Kidney epithelial cell (primary cell): Measurements from ENCODE around the gene MACROD2. TPM values are rescaled to one million over a fixed set of nuclear protein-coding genes. Genes with fewer than 3 reads are reported as not detected.

Source experiments
- DNase-seq: peaks from one replicate; pipeline ENCODE4 v3.0.0-alpha.2; 2010; ENCODE audit warnings: low read depth
- H3K27me3 ChIP-seq: 2 replicates; pipeline ENCODE4 v1.6.0; 2011; ENCODE audit warnings: low read length; ENCODE audit not compliant: control insufficient read depth, insufficient read depth
- H3K36me3 ChIP-seq: 2 replicates; pipeline ENCODE4 v1.5.1; 2011; ENCODE audit warnings: low read length; ENCODE audit not compliant: control insufficient read depth, insufficient read depth
- H3K4me3 ChIP-seq: 2 replicates; pipeline ENCODE4 v1.5.1; 2011; ENCODE audit warnings: low read depth, mild to moderate bottlenecking, control low read depth, low read length
- total RNA-seq: library from RNA; depleted of rRNA; stranded (reverse); fragments of >200 nt; gene quantifications from 2 replicates; pipeline ENCODE4 v1.2.3, GENCODE V29; 2015
- TF ChIP-seq, protein P1 (sequence below): IDR thresholded peaks from 2 replicates; pipeline ENCODE4 v1.5.1; 2011; ENCODE audit warnings: mild to moderate bottlenecking, moderate library complexity, low read length, control low read depth, inconsistent platforms; ENCODE audit not compliant: insufficient read depth, poor library complexity, severe bottlenecking

MACROD2 gene
- total RNA-seq, 1 donor from 2014 or later: 0.79 TPM

DNA sequence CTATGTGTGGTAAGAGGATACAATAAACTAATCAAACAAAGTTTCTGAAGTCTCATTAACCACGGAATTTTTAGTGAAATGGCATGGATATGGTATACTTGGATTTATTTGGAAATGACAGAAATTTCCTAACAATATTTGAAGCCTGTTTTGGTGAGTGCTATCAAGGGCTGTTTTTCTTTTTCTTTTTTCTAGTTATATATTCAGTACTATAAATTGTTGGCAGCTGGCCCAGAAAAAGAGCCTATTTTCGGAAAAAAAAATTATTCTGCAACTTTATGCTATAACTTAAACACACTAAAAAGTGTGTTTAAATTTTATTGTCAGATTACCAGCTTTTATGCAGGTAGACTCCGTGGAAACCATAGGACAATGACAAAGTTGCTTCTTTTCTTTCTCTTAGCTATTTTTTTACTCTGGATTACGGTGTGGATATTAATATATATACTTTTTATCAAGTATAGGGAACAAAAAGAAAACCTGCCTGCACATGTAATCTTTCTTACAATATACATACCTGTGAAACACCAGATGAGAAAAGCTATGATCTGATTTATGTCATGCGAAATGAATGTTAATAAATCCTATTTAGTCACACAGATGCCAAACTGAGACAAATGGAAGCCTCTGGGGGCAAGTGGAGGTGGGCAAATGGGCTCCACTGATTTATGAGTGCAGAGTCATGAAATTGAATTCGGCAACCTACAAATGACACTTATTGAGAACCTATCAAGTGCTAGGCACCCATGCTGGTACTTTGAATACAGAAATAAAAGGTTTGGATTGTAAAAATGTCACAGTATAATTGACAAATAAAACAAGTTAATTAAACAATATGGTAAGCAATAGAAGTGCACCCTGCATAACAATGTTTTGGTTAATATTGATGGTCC lies 1261.6 kb downstream of the MACROD2 start:
- no peak overlapping the region for H3K4me3 ChIP-seq
- H3K36me3 ChIP-seq: no peaks in the 10 kb centered on the region
- TF ChIP-seq, protein P1, sequence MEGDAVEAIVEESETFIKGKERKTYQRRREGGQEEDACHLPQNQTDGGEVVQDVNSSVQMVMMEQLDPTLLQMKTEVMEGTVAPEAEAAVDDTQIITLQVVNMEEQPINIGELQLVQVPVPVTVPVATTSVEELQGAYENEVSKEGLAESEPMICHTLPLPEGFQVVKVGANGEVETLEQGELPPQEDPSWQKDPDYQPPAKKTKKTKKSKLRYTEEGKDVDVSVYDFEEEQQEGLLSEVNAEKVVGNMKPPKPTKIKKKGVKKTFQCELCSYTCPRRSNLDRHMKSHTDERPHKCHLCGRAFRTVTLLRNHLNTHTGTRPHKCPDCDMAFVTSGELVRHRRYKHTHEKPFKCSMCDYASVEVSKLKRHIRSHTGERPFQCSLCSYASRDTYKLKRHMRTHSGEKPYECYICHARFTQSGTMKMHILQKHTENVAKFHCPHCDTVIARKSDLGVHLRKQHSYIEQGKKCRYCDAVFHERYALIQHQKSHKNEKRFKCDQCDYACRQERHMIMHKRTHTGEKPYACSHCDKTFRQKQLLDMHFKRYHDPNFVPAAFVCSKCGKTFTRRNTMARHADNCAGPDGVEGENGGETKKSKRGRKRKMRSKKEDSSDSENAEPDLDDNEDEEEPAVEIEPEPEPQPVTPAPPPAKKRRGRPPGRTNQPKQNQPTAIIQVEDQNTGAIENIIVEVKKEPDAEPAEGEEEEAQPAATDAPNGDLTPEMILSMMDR: no peak
- DNase-seq: no peak
- H3K27me3 ChIP-seq: no peaks in the 10 kb centered on the region

GRCh38 chr20:15257569-15257870 lies 1262.2 kb downstream of the MACROD2 start:
- no peak for DNase-seq
- H3K27me3 ChIP-seq: no peaks in the 10 kb centered on the region
- H3K4me3 ChIP-seq: no peak overlapping the region
- H3K36me3 ChIP-seq: no peaks in the 10 kb centered on the region
- TF ChIP-seq, protein P1: no peak

GRCh38 chr20:15265581-15266309 lies 1270.4 kb downstream of the MACROD2 start:
- Histone ChIP-seq H3K4me3 (no peak overlapping the region), H3K27me3 (no peaks in the 10 kb centered on the region), H3K36me3 (no peaks in the 10 kb centered on the region)
- TF ChIP-seq, protein P1: no peak
- no peak for DNase-seq

DNA sequence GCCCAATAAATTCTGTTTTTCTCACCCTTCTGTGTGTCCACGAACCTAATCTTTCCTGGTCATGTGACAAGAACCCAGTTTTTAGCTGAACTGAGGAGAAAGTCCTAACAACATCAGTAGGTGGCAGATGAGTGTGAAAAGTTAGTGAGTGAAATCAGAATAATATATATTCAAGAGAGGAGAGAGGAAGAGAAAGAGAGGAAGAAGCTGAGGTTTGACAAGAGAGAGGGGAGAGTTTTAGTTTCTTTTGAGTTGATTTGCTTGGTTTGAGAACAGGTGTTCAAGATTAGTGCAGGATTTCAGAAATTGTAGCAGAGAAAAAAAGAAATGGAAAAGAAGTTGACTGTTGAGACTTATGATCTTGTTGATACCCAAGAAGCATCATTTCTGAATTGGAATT lies 1272.6 kb downstream of the MACROD2 start:
- Histone ChIP-seq H3K4me3 (no peak overlapping the region), H3K27me3 (no peaks in the 10 kb centered on the region), H3K36me3 (no peaks in the 10 kb centered on the region)
- no peak for DNase-seq
- TF ChIP-seq, protein P1: no peak

DNA sequence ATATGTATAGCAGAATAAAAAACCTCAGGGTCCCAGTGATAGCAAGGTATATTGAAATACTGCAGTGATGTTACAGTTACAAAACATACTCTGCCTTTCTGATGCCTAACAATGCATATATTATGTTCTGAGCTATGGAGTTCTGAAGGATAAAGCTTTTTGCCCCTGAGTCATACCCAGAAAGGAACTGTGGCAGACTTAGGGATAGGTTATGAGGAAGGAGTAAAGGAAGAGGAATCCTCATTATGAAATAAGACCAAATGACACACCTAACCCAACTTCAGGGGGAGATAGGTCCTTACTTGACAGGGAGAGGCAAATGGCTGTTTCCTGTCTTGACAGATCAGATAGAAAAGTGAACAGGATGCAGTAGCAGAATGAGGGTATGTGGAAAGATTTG lies 1282.7 kb downstream of the MACROD2 start:
- Histone ChIP-seq H3K27me3 (no peaks in the 10 kb centered on the region), H3K4me3 (no peak overlapping the region), H3K36me3 (no peaks in the 10 kb centered on the region)
- no peak for DNase-seq
- TF ChIP-seq, protein P1: no peak

GRCh38 chr20:15287329-15287728 lies 1292.0 kb downstream of the MACROD2 start:
- H3K27me3 ChIP-seq: no peaks in the 10 kb centered on the region
- DNase-seq: no peak
- no peak overlapping the region for H3K4me3 ChIP-seq
- H3K36me3 ChIP-seq: no peaks in the 10 kb centered on the region
- TF ChIP-seq, protein P1: no peak
